ENCODE results near the gene INPP5D.
A peak's percentile ranks its signal among the peaks of the same experiment; 100 is the strongest.

INPP5D gene

GRCh38 chr2:233085037-233085838 is 25.1 kb downstream of the INPP5D start:
- H3K4me2 ChIP-seq (ENCODE audit: low read length) = peak overlapping the region; percentile 57
- no peaks in the 10 kb centered on the region for H3K27me3 ChIP-seq (ENCODE audit: insufficient read depth, low read length)
- TF ChIP-seq CTCF (IDR thresholded peaks at IDR 0.05; ENCODE audit: low read length) (no peak), EZH2 (IDR thresholded peaks at IDR 0.05; ENCODE audit: borderline replicate concordance, low read length) (no peak)
- peaks cover 25% of the 10 kb centered on the region for H3K36me3 ChIP-seq (ENCODE audit: insufficient read depth, low read length)
- H3K9me3 ChIP-seq (ENCODE audit: low read length) = no peaks in the 10 kb centered on the region
- H3K9me2 ChIP-seq (ENCODE audit: low read depth, low read length) = no peaks in the 10 kb centered on the region
- peak overlapping the region; percentile 95 for H3K27ac ChIP-seq (ENCODE audit: low read depth, low read length, poor library complexity, severe bottlenecking)
- H3K79me2 ChIP-seq (ENCODE audit: insufficient read depth, low read length) = no peaks in the 10 kb centered on the region
- H3K4me3 ChIP-seq (ENCODE audit: low read depth, low read length, poor library complexity, severe bottlenecking) = no peak overlapping the region
- H2AFZ ChIP-seq (ENCODE audit: low read length) = no peak overlapping the region
- H3F3A ChIP-seq (ENCODE audit: insufficient read depth, low read length) = peaks cover 6% of the 10 kb centered on the region; the same call in 1 of the 2 replicates
- H4K20me1 ChIP-seq (ENCODE audit: insufficient read depth, low read length) = no peaks in the 10 kb centered on the region
- H3K9ac ChIP-seq (ENCODE audit: low read length) = peak overlapping the region; percentile 64; the same call in 1 of the 2 replicates
- peaks cover 75% of the 10 kb centered on the region for H3K4me1 ChIP-seq (ENCODE audit: insufficient read depth, low read length, severe bottlenecking)

GRCh38 chr2:233085839-233086150 is 25.7 kb downstream of the INPP5D start:
- Histone ChIP-seq H2AFZ (ENCODE audit: low read length) (no peak overlapping the region), H3K36me3 (ENCODE audit: insufficient read depth, low read length) (peaks cover 20% of the 10 kb centered on the region), H3K4me1 (ENCODE audit: insufficient read depth, low read length, severe bottlenecking) (peaks cover 70% of the 10 kb centered on the region), H3K4me3 (ENCODE audit: low read depth, low read length, poor library complexity, severe bottlenecking) (no peak overlapping the region), H3K4me2 (ENCODE audit: low read length) (no peak overlapping the region; the same call in 1 of the 2 replicates), H3K27ac (ENCODE audit: low read depth, low read length, poor library complexity, severe bottlenecking) (peak overlapping the region; percentile 95), H4K20me1 (ENCODE audit: insufficient read depth, low read length) (no peaks in the 10 kb centered on the region), H3K9ac (ENCODE audit: low read length) (no peak overlapping the region; the same call in 1 of the 2 replicates), H3K9me2 (ENCODE audit: low read depth, low read length) (no peaks in the 10 kb centered on the region), H3K9me3 (ENCODE audit: low read length) (no peaks in the 10 kb centered on the region), H3K79me2 (ENCODE audit: insufficient read depth, low read length) (no peaks in the 10 kb centered on the region), H3F3A (ENCODE audit: insufficient read depth, low read length) (peaks cover 6% of the 10 kb centered on the region; the same call in 1 of the 2 replicates), H3K27me3 (ENCODE audit: insufficient read depth, low read length) (no peaks in the 10 kb centered on the region)
- no peak for TF ChIP-seq CTCF (IDR thresholded peaks at IDR 0.05; ENCODE audit: low read length)
- no peak for TF ChIP-seq EZH2 (IDR thresholded peaks at IDR 0.05; ENCODE audit: borderline replicate concordance, low read length)

GRCh38 chr2:233087713-233088112 is 27.6 kb downstream of the INPP5D start:
- Histone ChIP-seq H3K79me2 (ENCODE audit: insufficient read depth, low read length) (no peaks in the 10 kb centered on the region), H3K9ac (ENCODE audit: low read length) (no peak overlapping the region), H3K9me2 (ENCODE audit: low read depth, low read length) (no peaks in the 10 kb centered on the region), H3K4me2 (ENCODE audit: low read length) (no peak overlapping the region), H3K4me3 (ENCODE audit: low read depth, low read length, poor library complexity, severe bottlenecking) (no peak overlapping the region), H3K4me1 (ENCODE audit: insufficient read depth, low read length, severe bottlenecking) (peaks cover 63% of the 10 kb centered on the region), H3K36me3 (ENCODE audit: insufficient read depth, low read length) (peaks cover 24% of the 10 kb centered on the region), H3K9me3 (ENCODE audit: low read length) (no peaks in the 10 kb centered on the region), H3K27me3 (ENCODE audit: insufficient read depth, low read length) (no peaks in the 10 kb centered on the region), H3F3A (ENCODE audit: insufficient read depth, low read length) (no peaks in the 10 kb centered on the region), H4K20me1 (ENCODE audit: insufficient read depth, low read length) (no peaks in the 10 kb centered on the region), H2AFZ (ENCODE audit: low read length) (no peak overlapping the region), H3K27ac (ENCODE audit: low read depth, low read length, poor library complexity, severe bottlenecking) (peak overlapping the region; percentile 95)
- TF ChIP-seq CTCF (IDR thresholded peaks at IDR 0.05; ENCODE audit: low read length) = no peak
- TF ChIP-seq EZH2 (IDR thresholded peaks at IDR 0.05; ENCODE audit: borderline replicate concordance, low read length) = no peak

Measured in OCI-LY1 (cell line).